HCT116 (cell line): Measurements from ENCODE around the gene MIF.

ENCODE experiments used
- EGR1 ChIP-seq: IDR thresholded peaks from 2 replicates; pipeline ENCODE4 v1.6.1; 2012; ENCODE audit warnings: low read depth
- EZH2 ChIP-seq: fragments of 200-600 bp; sonication (generic); IDR thresholded peaks from 2 replicates; pipeline ENCODE4 v1.6.1; 2017; ENCODE audit warnings: antibody characterized with exemption, mixed run types
- POLR2AphosphoS5 ChIP-seq: IDR thresholded peaks from 2 replicates; pipeline ENCODE4 v1.6.1; 2011; ENCODE audit warnings: mild to moderate bottlenecking, low read depth, low read length, moderate library complexity
- TF ChIP-seq, protein P1 (sequence below), 3 experiments: fragments of 200-600 bp in 1 of 3; sonication (generic) in 1 of 3; IDR thresholded peaks in 2 of 3; conservative IDR thresholded peaks in 1 of 3; 2 replicates each; pipeline ENCODE4 v1.5.1; 2012 to 2017; ENCODE audit warnings: low read depth in 2 of 3, low read length in 2 of 3, antibody characterized with exemption in 1 of 3, borderline replicate concordance in 1 of 3, control low read depth in 1 of 3, mild to moderate bottlenecking in 1 of 3, mixed read lengths in 1 of 3, mixed run types in 1 of 3, moderate library complexity in 1 of 3; ENCODE audit not compliant: insufficient read depth in 1 of 3

DNA sequence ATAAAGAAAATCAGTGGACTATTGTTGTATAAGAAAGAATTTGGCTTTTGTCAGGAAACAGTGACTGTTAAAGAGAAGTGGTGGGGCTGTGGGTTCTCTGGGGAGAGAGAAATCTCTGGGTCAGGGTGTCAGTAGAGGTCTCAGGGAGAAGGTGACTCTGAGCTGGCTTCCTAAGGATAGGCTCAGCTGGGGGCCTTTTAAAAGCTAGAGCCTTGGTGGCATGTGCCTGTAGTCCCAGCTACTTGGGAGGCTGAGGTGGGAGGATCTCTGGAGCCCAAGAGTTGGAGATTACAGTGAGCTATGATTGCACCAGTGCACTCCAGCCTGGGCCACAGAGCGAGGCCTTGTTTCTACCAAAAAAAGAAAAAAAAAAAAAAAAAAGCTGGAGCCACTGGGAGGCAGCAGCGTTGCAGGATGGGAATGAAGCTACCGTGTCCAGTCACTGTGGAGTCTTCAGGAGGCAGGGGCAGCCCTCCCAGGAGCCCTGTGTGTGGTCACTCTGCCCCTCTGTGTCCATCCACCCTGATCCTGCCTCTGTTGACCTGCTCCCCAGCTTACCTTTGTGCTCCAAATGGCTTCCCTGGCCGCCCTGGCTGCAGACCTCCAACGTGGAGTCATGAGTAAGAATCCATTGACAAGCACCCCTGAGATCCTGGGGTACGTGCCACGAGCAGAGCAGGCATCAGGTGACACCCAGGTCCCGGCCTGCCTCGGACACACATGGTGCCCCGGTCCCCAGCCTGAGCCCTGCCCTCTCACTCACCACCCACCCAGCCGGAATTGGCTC lies 5.4 kb upstream of the MIF start:
- no peak for TF ChIP-seq EZH2
- no peak for TF ChIP-seq EGR1
- TF ChIP-seq, protein P1, sequence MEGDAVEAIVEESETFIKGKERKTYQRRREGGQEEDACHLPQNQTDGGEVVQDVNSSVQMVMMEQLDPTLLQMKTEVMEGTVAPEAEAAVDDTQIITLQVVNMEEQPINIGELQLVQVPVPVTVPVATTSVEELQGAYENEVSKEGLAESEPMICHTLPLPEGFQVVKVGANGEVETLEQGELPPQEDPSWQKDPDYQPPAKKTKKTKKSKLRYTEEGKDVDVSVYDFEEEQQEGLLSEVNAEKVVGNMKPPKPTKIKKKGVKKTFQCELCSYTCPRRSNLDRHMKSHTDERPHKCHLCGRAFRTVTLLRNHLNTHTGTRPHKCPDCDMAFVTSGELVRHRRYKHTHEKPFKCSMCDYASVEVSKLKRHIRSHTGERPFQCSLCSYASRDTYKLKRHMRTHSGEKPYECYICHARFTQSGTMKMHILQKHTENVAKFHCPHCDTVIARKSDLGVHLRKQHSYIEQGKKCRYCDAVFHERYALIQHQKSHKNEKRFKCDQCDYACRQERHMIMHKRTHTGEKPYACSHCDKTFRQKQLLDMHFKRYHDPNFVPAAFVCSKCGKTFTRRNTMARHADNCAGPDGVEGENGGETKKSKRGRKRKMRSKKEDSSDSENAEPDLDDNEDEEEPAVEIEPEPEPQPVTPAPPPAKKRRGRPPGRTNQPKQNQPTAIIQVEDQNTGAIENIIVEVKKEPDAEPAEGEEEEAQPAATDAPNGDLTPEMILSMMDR (IDR thresholded peaks at IDR 0.05 in 2 of 3, conservative IDR thresholded peaks at IDR 0.05 in 1 of 3; ENCODE audit: borderline replicate concordance in 1 of 3, insufficient read depth in 1 of 3, low read depth in 2 of 3, low read length in 2 of 3): peak; percentile 8 to 43 (median 38); a peak in 4 of 6 replicates
- no peak for TF ChIP-seq POLR2AphosphoS5
